Parathyroid adenoma (tissue), 2 donors: Measurements from ENCODE around the gene UQCC3.
"Not testable (repeated sequence)": the region's sequence is repeated elsewhere in the genome, so short reads cannot be mapped to it uniquely, and the experiment has no call there.

Experiments used
- H2AFZ ChIP-seq: fragments of 300-600 bp; sonication (generic); one replicate; pipeline ENCODE4 v1.7.0; 2017; ENCODE audit warnings: antibody characterized with exemption, mild to moderate bottlenecking
- H3K27ac ChIP-seq: fragments of 300-600 bp; sonication (generic); one replicate; pipeline ENCODE4 v1.7.0; 2017
- H3K27me3 ChIP-seq: fragments of 300-600 bp; sonication (generic); one replicate; pipeline ENCODE4 v1.7.0; 2017; ENCODE audit warnings: low read length; ENCODE audit not compliant: control insufficient read depth, insufficient read depth
- H3K36me3 ChIP-seq: fragments of 300-600 bp; sonication (generic); one replicate; pipeline ENCODE4 v1.7.0; 2017; ENCODE audit warnings: low read length; ENCODE audit not compliant: control insufficient read depth, insufficient read depth
- H3K4me1 ChIP-seq: fragments of 300-600 bp; sonication (generic); one replicate; pipeline ENCODE4 v1.7.0; 2017; ENCODE audit warnings: control low read depth
- H3K4me2 ChIP-seq: fragments of 300-600 bp; sonication (generic); one replicate; pipeline ENCODE4 v1.7.0; 2017; ENCODE audit warnings: low read length
- H3K4me3 ChIP-seq: fragments of 300-600 bp; sonication (generic); one replicate; pipeline ENCODE4 v1.7.0; 2017; ENCODE audit warnings: low read depth, low read length
- H3K79me2 ChIP-seq: fragments of 300-600 bp; sonication (generic); one replicate; pipeline ENCODE4 v1.7.0; 2017; ENCODE audit warnings: control low read depth
- H3K9ac ChIP-seq: fragments of 300-600 bp; sonication (generic); one replicate; pipeline ENCODE4 v1.7.0; 2017; ENCODE audit warnings: mild to moderate bottlenecking
- H3K9me3 ChIP-seq: fragments of 300-600 bp; sonication (generic); one replicate; pipeline ENCODE4 v1.7.0; 2017; ENCODE audit warnings: low read length; ENCODE audit not compliant: control insufficient read depth
- CTCF ChIP-seq: fragments of 300-600 bp; sonication (generic); IDR thresholded peaks from one replicate; pipeline ENCODE4 v1.7.0; 2017; ENCODE audit warnings: antibody characterized with exemption, mild to moderate bottlenecking
- donor health status: primary hyperparathyroidism.

The UQCC3 gene

DNA sequence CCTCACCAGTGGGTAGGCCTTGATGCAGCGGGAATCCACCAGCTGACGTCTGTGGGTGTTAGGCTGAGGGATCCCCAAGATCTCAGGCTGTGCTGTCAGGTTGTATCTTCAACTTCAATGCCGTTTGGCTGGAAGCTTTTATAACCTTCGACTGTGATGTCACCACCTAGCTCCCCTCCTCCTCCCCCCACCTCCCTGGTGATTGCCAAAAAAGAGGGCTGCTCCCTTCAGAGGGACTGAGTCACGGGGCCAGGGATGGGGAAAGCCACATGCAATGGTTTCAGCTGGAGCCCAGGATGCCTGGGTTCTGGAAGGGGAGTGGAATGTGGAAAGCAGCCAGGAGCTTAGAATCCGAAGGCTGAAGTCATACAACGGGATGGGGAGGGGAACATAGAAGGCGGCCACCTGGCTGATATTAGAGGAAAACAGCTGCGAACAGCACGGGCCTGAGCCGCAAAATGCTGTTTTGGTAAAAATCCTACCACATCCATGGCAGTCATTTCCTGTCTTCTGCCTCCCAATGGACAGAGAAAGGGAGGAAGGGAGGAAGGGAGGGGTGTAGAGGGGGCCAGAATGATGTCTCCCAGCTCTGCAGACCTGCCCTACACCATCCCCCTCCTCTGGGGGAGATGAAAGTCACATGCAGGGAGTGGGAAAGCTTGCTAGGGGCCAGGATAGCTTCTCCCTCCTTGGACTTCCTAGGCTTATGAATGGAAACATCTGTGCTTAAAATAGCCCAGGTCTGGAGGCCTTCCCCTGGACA, 18.1 kb downstream of the UQCC3 start, which contains the start of gene LRRN4CL:
TSS of gene LRRN4CL (minus strand) at position 110 of the 763 bp plus-strand sequence. CDS start 1,022 bp downstream, outside the sequence.
- no peaks in the 10 kb centered on the region for H3K36me3 ChIP-seq
- H3K27ac ChIP-seq, result no peak within 1 kb of the TSS
- no peak within 1 kb of the TSS for H3K9ac ChIP-seq

GRCh38 chr11:62693624-62694023, 22.2 kb downstream of the UQCC3 start:
- H3K4me3 ChIP-seq, H3K9ac ChIP-seq, H2AFZ ChIP-seq, H3K4me1 ChIP-seq, H3K9me3 ChIP-seq, H3K79me2 ChIP-seq, H3K27ac ChIP-seq, H3K27me3 ChIP-seq, H3K36me3 ChIP-seq, H3K4me2 ChIP-seq: not testable (repeated sequence)

More for the DNA sequence above, 18.1 kb downstream of the UQCC3 start, which contains the start of gene LRRN4CL:
- no peaks in the 10 kb centered on the region for H3K9me3 ChIP-seq
- no peaks in the 10 kb centered on the region for H3K79me2 ChIP-seq
- H3K4me3 ChIP-seq, result no peak within 1 kb of the TSS
- H2AFZ ChIP-seq, result no peak within 1 kb of the TSS
- no peaks in the 10 kb centered on the region for H3K4me1 ChIP-seq
- H3K4me2 ChIP-seq, result no peak within 1 kb of the TSS
- TF ChIP-seq CTCF, result no peak
- H3K27me3 ChIP-seq, result no peaks in the 10 kb centered on the region

GRCh38 chr11:62694455-62695167, 23.1 kb downstream of the UQCC3 start:
- H3K9me3 ChIP-seq, result no peaks in the 10 kb centered on the region
- H3K9ac ChIP-seq, result no peak overlapping the region
- TF ChIP-seq CTCF, result peak; percentile 56
- H3K36me3 ChIP-seq, result no peaks in the 10 kb centered on the region
- no peak overlapping the region for H3K4me3 ChIP-seq
- no peak overlapping the region for H2AFZ ChIP-seq
- no peaks in the 10 kb centered on the region for H3K4me1 ChIP-seq
- peaks cover 3% of the 10 kb centered on the region for H3K79me2 ChIP-seq
- H3K27ac ChIP-seq, result no peak overlapping the region
- no peak overlapping the region for H3K4me2 ChIP-seq
- H3K27me3 ChIP-seq, result no peaks in the 10 kb centered on the region

GRCh38 chr11:62702246-62702645, 30.8 kb downstream of the UQCC3 start:
- no peaks in the 10 kb centered on the region for H3K27me3 ChIP-seq
- no peak overlapping the region for H2AFZ ChIP-seq
- H3K9me3 ChIP-seq, result no peaks in the 10 kb centered on the region
- H3K4me1 ChIP-seq, result peaks cover 5% of the 10 kb centered on the region
- peaks cover 3% of the 10 kb centered on the region for H3K79me2 ChIP-seq
- H3K27ac ChIP-seq, result no peak overlapping the region
- H3K4me3 ChIP-seq, result no peak overlapping the region
- no peak for TF ChIP-seq CTCF
- no peaks in the 10 kb centered on the region for H3K36me3 ChIP-seq
- H3K4me2 ChIP-seq, result no peak overlapping the region
- H3K9ac ChIP-seq, result no peak overlapping the region

DNA sequence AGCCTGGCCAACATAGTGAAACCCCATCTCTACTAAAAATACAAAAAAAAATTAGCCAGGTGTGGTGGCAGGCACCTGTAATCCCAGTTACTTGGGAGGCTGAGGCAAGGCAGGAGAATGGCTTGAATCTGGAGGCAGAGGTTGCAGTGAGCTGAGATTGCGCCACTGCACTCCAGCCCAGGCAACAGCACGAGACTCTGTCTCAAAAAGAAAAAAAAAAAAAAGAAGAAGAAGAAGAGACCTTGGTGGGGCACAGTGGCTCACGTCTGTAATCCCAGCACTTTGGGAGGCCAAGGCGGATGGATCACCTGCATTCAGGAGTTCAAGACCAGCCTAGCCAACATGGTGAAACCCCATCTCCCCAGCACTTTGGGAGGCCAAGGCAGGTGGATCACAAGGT, 32.4 kb downstream of the UQCC3 start:
- H2AFZ ChIP-seq, H3K4me2 ChIP-seq, H3K27me3 ChIP-seq, H3K9me3 ChIP-seq, H3K4me1 ChIP-seq, H3K79me2 ChIP-seq, H3K4me3 ChIP-seq, H3K36me3 ChIP-seq, H3K27ac ChIP-seq, H3K9ac ChIP-seq: not testable (repeated sequence)
